Lung (tissue), 12 donors: Measurements from ENCODE around the gene PRR5. TPM values are rescaled to one million over a fixed set of nuclear protein-coding genes. Genes with fewer than 3 reads are reported as not detected.

ENCODE experiments used
- ATAC-seq: fragments of 200-7000 bp; cut with Tn5 transposase; one replicate; pipeline ENCODE4 v1.9.1; 2020; ENCODE audit warnings: moderate number of reproducible peaks; ENCODE audit not compliant: insufficient read depth, low FRiP score
- DNase-seq, 3 donors: peaks; one replicate each; pipeline ENCODE4 v3.0.0-alpha.2; 2013 to 2017
- H3K27ac ChIP-seq, 2 donors: one replicate each; pipeline ENCODE4 v1.5.1; 2013; ENCODE audit warnings: mild to moderate bottlenecking in 2 of 2, moderate library complexity in 2 of 2, control low read depth in 1 of 2, inconsistent platforms in 1 of 2, low read depth in 1 of 2, low read length in 1 of 2
- H3K27me3 ChIP-seq, 3 donors: one replicate each; pipeline ENCODE4 v1.5.1; 2013; ENCODE audit warnings: low read length in 2 of 3; ENCODE audit not compliant: control insufficient read depth in 3 of 3, insufficient read depth in 3 of 3
- H3K36me3 ChIP-seq, 4 donors: one replicate each; pipeline ENCODE4 v1.5.1; 2013; ENCODE audit warnings: low read length in 4 of 4, mild to moderate bottlenecking in 1 of 4, moderate library complexity in 1 of 4; ENCODE audit not compliant: control insufficient read depth in 4 of 4, insufficient read depth in 4 of 4
- H3K4me1 ChIP-seq, 5 donors: one replicate each; pipeline ENCODE4 v1.5.1; 2013; ENCODE audit warnings: low read length in 5 of 5, mild to moderate bottlenecking in 2 of 5, moderate library complexity in 1 of 5; ENCODE audit not compliant: control insufficient read depth in 5 of 5, insufficient read depth in 5 of 5
- H3K4me3 ChIP-seq: one replicate; pipeline ENCODE4 v1.5.1; 2013; ENCODE audit warnings: mild to moderate bottlenecking, control low read depth, moderate library complexity
- H3K9ac ChIP-seq, 2 donors: one replicate each; pipeline ENCODE4 v1.5.1; 2013; ENCODE audit warnings: low read length in 2 of 2, control low read depth in 1 of 2; ENCODE audit not compliant: insufficient read depth in 1 of 2
- H3K9me3 ChIP-seq, 4 donors: one replicate each; pipeline ENCODE4 v1.5.1; 2013; ENCODE audit warnings: low read length in 3 of 4, mild to moderate bottlenecking in 1 of 4, moderate library complexity in 1 of 4; ENCODE audit not compliant: control insufficient read depth in 4 of 4, insufficient read depth in 3 of 4
- CTCF ChIP-seq: IDR thresholded peaks from 2 replicates; pipeline ENCODE4 v1.5.1; 2012; ENCODE audit warnings: mild to moderate bottlenecking; ENCODE audit errors: control extremely low read depth, extremely low read depth
- WGBS, 2 donors: extraction: QIAGEN DNeasy Blood & Tissue Kit; methylation state at CpG; one replicate each; pipeline ENCODE4 v1.1.7; 2013; 5-methylcytosine and 5-hydroxymethylcytosine counted together
- polyA plus RNA-seq, 2 donors: library from polyadenylated mRNA; stranded (reverse); fragments of 200-250 nt; gene quantifications; one replicate each; pipeline ENCODE4 v1.2.1, GENCODE V29; 2013
- total RNA-seq, 2 donors: library from RNA; depleted of rRNA in 1 of 2; stranded (reverse); fragments of >200 nt in 1 of 2; gene quantifications; one replicate each; pipeline ENCODE4 v1.2.1, GENCODE V29; 2014 to 2021
- donor health status: control.
- donor health status: control.
- donor health status: Bipolar disorder and iron deficiency.
- donor health status: healthy.
- donor health status: DM: yes; HTN: yes; CAD: no.

The PRR5 gene
- total and polyA plus RNA-seq, 4 donors = 9.1 to 17.3 (median 11.1) TPM

GRCh38 chr22:44783091-44783490 lies 81.1 kb downstream of the PRR5 start:
- no peaks in the 10 kb centered on the region for H3K27me3 ChIP-seq
- H3K4me3 ChIP-seq = no peak overlapping the region
- WGBS, 2 donors = 66 to 68% methylated on average over 10 of the region's 10 CpGs
- H3K9me3 ChIP-seq = no peaks in the 10 kb centered on the region
- no peak overlapping the region for H3K9ac ChIP-seq
- H3K36me3 ChIP-seq = no peaks in the 10 kb centered on the region
- no peak overlapping the region for H3K27ac ChIP-seq
- no peak for TF ChIP-seq CTCF
- DNase-seq (no peak), ATAC-seq (no peak)
- H3K4me1 ChIP-seq = no peaks in the 10 kb centered on the region

DNA sequence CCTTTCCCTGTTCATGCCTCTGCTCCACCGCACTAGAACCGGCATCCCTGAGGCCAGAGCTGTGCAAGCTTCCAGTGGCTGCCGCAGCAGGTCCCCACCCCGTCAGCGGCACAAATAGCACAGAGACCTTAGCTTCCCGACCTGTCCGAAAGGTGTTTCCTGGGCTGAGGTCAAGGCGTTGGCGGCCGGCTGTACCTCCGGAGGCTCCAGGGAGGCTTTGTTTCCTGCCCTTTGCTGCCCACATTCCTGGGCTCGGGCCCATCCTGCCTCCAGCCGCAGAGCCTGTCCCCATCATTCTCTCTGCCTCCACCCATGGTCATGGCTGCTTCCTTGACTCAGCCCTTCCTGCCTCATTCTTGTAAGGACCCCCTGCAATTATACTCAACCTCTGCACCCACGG lies 81.6 kb downstream of the PRR5 start:
- 49% methylated on average over 14 of the region's 14 CpGs for WGBS, 2 donors
- H3K4me1 ChIP-seq = no peaks in the 10 kb centered on the region
- H3K9me3 ChIP-seq = no peaks in the 10 kb centered on the region
- no peaks in the 10 kb centered on the region for H3K27me3 ChIP-seq
- TF ChIP-seq CTCF = no peak
- DNase-seq (no peak), ATAC-seq (no peak)
- H3K36me3 ChIP-seq = no peaks in the 10 kb centered on the region
- H3K9ac ChIP-seq = no peak overlapping the region
- H3K4me3 ChIP-seq = no peak overlapping the region
- no peak overlapping the region for H3K27ac ChIP-seq

DNA sequence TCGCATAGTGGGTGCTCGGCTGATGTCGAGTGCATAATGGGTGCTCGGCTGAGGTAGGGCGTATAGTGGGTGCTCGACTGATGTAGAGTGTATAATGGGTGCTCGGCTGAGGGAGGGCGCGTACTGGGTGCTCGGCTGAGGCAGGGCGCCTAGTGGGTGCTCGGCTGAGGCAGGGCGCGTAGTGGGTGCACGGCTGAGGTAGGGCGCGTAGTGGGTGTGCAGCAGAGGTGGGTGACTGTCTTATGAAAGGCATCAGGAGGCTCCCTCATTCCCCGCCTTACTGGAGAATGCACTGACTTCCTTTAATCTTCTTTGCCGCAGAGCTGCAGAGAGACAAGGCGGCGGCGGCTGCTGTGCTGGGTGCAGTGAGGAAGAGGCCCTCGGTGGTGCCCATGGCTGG lies 84.1 kb downstream of the PRR5 start:
- Histone ChIP-seq H3K27ac (no peak overlapping the region), H3K36me3 (no peaks in the 10 kb centered on the region), H3K27me3 (no peaks in the 10 kb centered on the region), H3K4me3 (no peak overlapping the region), H3K9ac (no peak overlapping the region), H3K9me3 (peaks cover 0 to 3% (median 0%) of the 10 kb centered on the region in 4 donors), H3K4me1 (no peaks in the 10 kb centered on the region)
- DNase-seq (no peak), ATAC-seq (no peak)
- TF ChIP-seq CTCF = no peak
- WGBS, 2 donors = 89% methylated on average over 23 of the region's 23 CpGs

- WGBS, 2 donors = 78 to 84% methylated on average over 7 of the region's 7 CpGs
- Histone ChIP-seq H3K4me3 (no peak overlapping the region), H3K4me1 (no peaks in the 10 kb centered on the region), H3K36me3 (no peaks in the 10 kb centered on the region), H3K9ac (no peak overlapping the region), H3K9me3 (peaks cover 0 to 3% (median 0%) of the 10 kb centered on the region in 4 donors), H3K27me3 (no peaks in the 10 kb centered on the region), H3K27ac (no peak overlapping the region)
- ATAC-seq = no peak
- TF ChIP-seq CTCF = no peak
- DNase-seq = no peak
Measured at GRCh38 chr22:44786610-44787009, 84.6 kb downstream of the PRR5 start.
